H9 (cell line): Measurements from ENCODE around the gene MAN1B1. TPM values are rescaled to one million over a fixed set of nuclear protein-coding genes. Genes with fewer than 3 reads are reported as not detected.
"Not testable (repeated sequence)": the region's sequence is repeated elsewhere in the genome, so short reads cannot be mapped to it uniquely, and the experiment has no call there.

Source experiments
- DNase-seq: peaks from one replicate; pipeline ENCODE4 v3.0.0-alpha.2; 2017
- H2AFZ ChIP-seq: one replicate; pipeline ENCODE4 v1.6.1; 2013; ENCODE audit warnings: mild to moderate bottlenecking, low read length, control low read depth, moderate library complexity
- H2AK5ac ChIP-seq: 2 replicates; pipeline ENCODE4 v1.6.1; 2013; ENCODE audit warnings: low read length, control low read depth, mixed read lengths; ENCODE audit not compliant: insufficient read length
- H2BK120ac ChIP-seq: one replicate; pipeline ENCODE4 v1.6.1; 2013; ENCODE audit warnings: low read depth, mild to moderate bottlenecking, low read length, control low read depth, inconsistent platforms; ENCODE audit not compliant: poor library complexity, severe bottlenecking
- H2BK12ac ChIP-seq: 2 replicates; pipeline ENCODE4 v1.6.1; 2013; ENCODE audit warnings: low read length, control low read depth, mixed read lengths, low read depth; ENCODE audit not compliant: insufficient read length
- H2BK15ac ChIP-seq: 2 replicates; pipeline ENCODE4 v1.6.1; 2013; ENCODE audit warnings: low read depth, low read length, control low read depth
- H2BK20ac ChIP-seq: one replicate; pipeline ENCODE4 v1.6.1; 2013; ENCODE audit warnings: low read depth, mild to moderate bottlenecking, low read length, control low read depth, inconsistent platforms; ENCODE audit not compliant: poor library complexity, severe bottlenecking
- H2BK5ac ChIP-seq: 2 replicates; pipeline ENCODE4 v1.6.1; 2013; ENCODE audit warnings: low read length, control low read depth, mixed read lengths; ENCODE audit not compliant: insufficient read length
- H3K14ac ChIP-seq: 2 replicates; pipeline ENCODE4 v1.6.1; 2013; ENCODE audit warnings: low read length, control low read depth; ENCODE audit not compliant: insufficient read depth
- H3K18ac ChIP-seq: 2 replicates; pipeline ENCODE4 v1.6.1; 2013; ENCODE audit warnings: low read depth, mild to moderate bottlenecking, mixed read lengths, low read length, control low read depth; ENCODE audit not compliant: insufficient read length
- H3K23ac ChIP-seq: 2 replicates; pipeline ENCODE4 v1.6.1; 2013; ENCODE audit warnings: low read length, control low read depth, mixed read lengths, low read depth; ENCODE audit not compliant: insufficient read length
- H3K23me2 ChIP-seq: 2 replicates; pipeline ENCODE4 v1.6.1; 2013; ENCODE audit warnings: low read depth, mild to moderate bottlenecking, mixed read lengths, low read length, control low read depth; ENCODE audit not compliant: insufficient read length, poor library complexity, severe bottlenecking
- H3K27ac ChIP-seq: 2 replicates; pipeline ENCODE4 v1.5.1; 2013; ENCODE audit warnings: low read length, control low read depth, mixed read lengths, low read depth; ENCODE audit not compliant: insufficient read length
- H3K27me3 ChIP-seq: 2 replicates; pipeline ENCODE4 v1.6.1; 2013; ENCODE audit warnings: low read length, control low read depth, inconsistent platforms; ENCODE audit not compliant: insufficient read depth
- H3K4ac ChIP-seq: 2 replicates; pipeline ENCODE4 v1.6.1; 2013; ENCODE audit warnings: low read depth, mild to moderate bottlenecking, control low read depth, inconsistent platforms, low read length, moderate library complexity
- H3K4me1 ChIP-seq: 2 replicates; pipeline ENCODE4 v1.6.1; 2013; ENCODE audit warnings: low read length, control low read depth, inconsistent platforms; ENCODE audit not compliant: insufficient read depth
- H3K4me2 ChIP-seq: 2 replicates; pipeline ENCODE4 v1.6.1; 2013; ENCODE audit warnings: low read length, control low read depth, mixed read lengths; ENCODE audit not compliant: insufficient read length, insufficient read depth
- H3K56ac ChIP-seq: 2 replicates; pipeline ENCODE4 v1.6.1; 2013; ENCODE audit warnings: low read depth, mild to moderate bottlenecking, mixed read lengths, low read length, control low read depth; ENCODE audit not compliant: insufficient read length
- H3K79me1 ChIP-seq: 2 replicates; pipeline ENCODE4 v1.6.1; 2013; ENCODE audit warnings: low read depth, mild to moderate bottlenecking, moderate library complexity, low read length, control low read depth, inconsistent platforms; ENCODE audit not compliant: insufficient read depth, poor library complexity, severe bottlenecking
- H3K79me2 ChIP-seq: 2 replicates; pipeline ENCODE4 v1.6.1; 2013; ENCODE audit warnings: low read length, control low read depth, inconsistent platforms; ENCODE audit not compliant: insufficient read depth
- H3K9ac ChIP-seq: 2 replicates; pipeline ENCODE4 v1.6.1; 2013; ENCODE audit warnings: low read length, control low read depth, mixed read lengths; ENCODE audit not compliant: insufficient read length; ENCODE audit errors: extremely low read depth
- H3K9me3 ChIP-seq: one replicate; pipeline ENCODE4 v1.6.1; 2013; ENCODE audit warnings: low read depth, low read length, inconsistent platforms; ENCODE audit not compliant: control insufficient read depth
- H3T11ph ChIP-seq: one replicate; pipeline ENCODE4 v1.6.1; 2013; ENCODE audit warnings: mild to moderate bottlenecking, low read length, control low read depth, inconsistent platforms
- H4K20me1 ChIP-seq: one replicate; pipeline ENCODE4 v1.6.1; 2013; ENCODE audit not compliant: control insufficient read depth, insufficient read length, insufficient read depth
- H4K5ac ChIP-seq: 2 replicates; pipeline ENCODE4 v1.6.1; 2013; ENCODE audit warnings: low read depth, mild to moderate bottlenecking, mixed read lengths, low read length, control low read depth; ENCODE audit not compliant: insufficient read length
- H4K8ac ChIP-seq: replicated peaks from 2 replicates; pipeline ENCODE4 v1.6.1; 2013; ENCODE audit warnings: low read length, control low read depth, mixed read lengths, low read depth; ENCODE audit not compliant: insufficient read length
- H4K91ac ChIP-seq: 2 replicates; pipeline ENCODE4 v1.6.1; 2013; ENCODE audit warnings: low read depth, mild to moderate bottlenecking, moderate library complexity, mixed read lengths, low read length, control low read depth; ENCODE audit not compliant: insufficient read length
- H3K27ac Mint-ChIP-seq, 3 experiments: 2 replicates in 2 of 3; 3 replicates in 1 of 3; pipeline ENCODE4 v1.8.0; 2020 to 2021; ENCODE audit warnings: mixed read lengths in 3 of 3, mild to moderate bottlenecking in 1 of 3, moderate library complexity in 1 of 3
- H3K27me3 Mint-ChIP-seq: 2 replicates; pipeline ENCODE4 v1.8.0; 2021; ENCODE audit warnings: low read depth, mild to moderate bottlenecking, moderate library complexity, mixed read lengths
- H3K36me3 Mint-ChIP-seq, 3 experiments: 2 replicates in 2 of 3; 3 replicates in 1 of 3; pipeline ENCODE4 v1.8.0; 2020 to 2021; ENCODE audit warnings: low read depth in 3 of 3, mixed read lengths in 3 of 3; ENCODE audit not compliant: insufficient read depth in 1 of 3
- H3K4me1 Mint-ChIP-seq, 2 experiments: 2 replicates each; pipeline ENCODE4 v1.8.0; 2020; ENCODE audit warnings: mixed read lengths in 2 of 2
- H3K4me3 Mint-ChIP-seq, 2 experiments: 2 replicates in 1 of 2; 3 replicates in 1 of 2; pipeline ENCODE4 v1.8.0; 2020 to 2021; ENCODE audit warnings: mild to moderate bottlenecking in 2 of 2, mixed read lengths in 2 of 2, moderate library complexity in 1 of 2
- H3K9me3 Mint-ChIP-seq, 2 experiments: 2 replicates in 1 of 2; 3 replicates in 1 of 2; pipeline ENCODE4 v1.8.0; 2020; ENCODE audit warnings: mild to moderate bottlenecking in 2 of 2, mixed read lengths in 2 of 2, moderate library complexity in 1 of 2
- CTCF ChIP-seq: fragments of 200-600 bp; sonication (generic); conservative IDR thresholded peaks from 3 replicates; pipeline ENCODE4 v1.8.0; 2021; ENCODE audit warnings: antibody characterized with exemption, mild to moderate bottlenecking
- WGBS: extraction: QIAGEN DNeasy Blood & Tissue Kit; methylation state at CpG from one replicate; pipeline ENCODE4 v1.1.7; 2013; ENCODE audit warnings: missing lambda C conversion rate, low lambda C conversion rate, mixed read lengths; ENCODE audit not compliant: insufficient read length; ENCODE audit errors: extremely low coverage; 5-methylcytosine and 5-hydroxymethylcytosine counted together
- total RNA-seq: library from RNA; stranded (reverse); gene quantifications from 2 replicates; pipeline ENCODE4 v1.2.1, GENCODE V29; 2021

Gene MAN1B1
- total RNA-seq, 1 experiment from 2014 or later: 34.9 TPM

DNA sequence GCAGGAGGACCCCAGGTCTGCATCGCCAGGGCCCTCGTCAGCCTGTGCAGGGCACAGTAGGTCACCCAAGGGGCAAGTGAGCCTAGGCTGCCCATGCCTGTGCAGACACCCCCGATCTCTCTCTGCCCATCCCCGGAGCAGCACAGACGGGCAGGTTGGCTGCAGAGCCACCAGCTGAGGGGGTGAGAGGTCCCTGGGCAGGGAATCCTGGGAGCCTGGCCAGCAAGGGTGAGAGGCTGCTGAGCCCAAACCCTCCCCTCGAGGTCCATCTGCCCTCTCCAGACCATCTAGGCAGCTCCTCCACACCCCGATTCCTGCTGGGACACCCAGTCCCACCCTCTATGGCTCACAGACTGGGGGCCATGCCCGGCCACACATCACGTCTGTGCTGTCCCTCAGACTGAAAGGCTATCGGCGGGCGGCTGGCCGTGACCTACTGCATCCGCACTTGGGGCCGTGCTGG is 30.5 kb downstream of the MAN1B1 start:
- Histone ChIP-seq H2BK120ac (no peak overlapping the region), H3K79me2 (no peaks in the 10 kb centered on the region), H3K23me2 (no peaks in the 10 kb centered on the region), H4K91ac (no peak overlapping the region), H2BK15ac (no peak overlapping the region), H3K23ac (no peak overlapping the region), H3K27me3 (peaks cover 4% of the 10 kb centered on the region; the same call in 1 of the 2 replicates), H2BK5ac (no peak overlapping the region), H2BK12ac (no peak overlapping the region), H4K20me1 (no peaks in the 10 kb centered on the region), H3K79me1 (no peaks in the 10 kb centered on the region), H4K5ac (no peak overlapping the region), H3K4me1 (no peaks in the 10 kb centered on the region), H3K4ac (no peak overlapping the region), H2AFZ (no peak overlapping the region), H3K18ac (no peak overlapping the region), H3T11ph (no peak overlapping the region), H3K14ac (no peak overlapping the region), H3K9me3 (no peaks in the 10 kb centered on the region), H3K4me2 (no peak overlapping the region), H3K27ac (no peak overlapping the region), H3K56ac (no peak overlapping the region), H3K9ac (no peak overlapping the region), H2AK5ac (no peak overlapping the region), H2BK20ac (no peak overlapping the region), H4K8ac (no peak overlapping the region)
- no peak for TF ChIP-seq CTCF
- no peak overlapping the region for H3K4me3 Mint-ChIP-seq
- peaks cover 46% of the 10 kb centered on the region for H3K27me3 Mint-ChIP-seq
- H3K4me1 Mint-ChIP-seq: peaks cover 4 to 6% of the 10 kb centered on the region in 2 experiments; a peak in 2 of 4 replicates
- no peaks in the 10 kb centered on the region for H3K36me3 Mint-ChIP-seq
- no CpG with 5 or more reads among the region's 15 CpGs for WGBS
- peaks cover 0 to 3% of the 10 kb centered on the region in 2 experiments; a peak in 2 of 5 replicates for H3K9me3 Mint-ChIP-seq
- H3K27ac Mint-ChIP-seq: no peak overlapping the region
- no peak for DNase-seq

DNA sequence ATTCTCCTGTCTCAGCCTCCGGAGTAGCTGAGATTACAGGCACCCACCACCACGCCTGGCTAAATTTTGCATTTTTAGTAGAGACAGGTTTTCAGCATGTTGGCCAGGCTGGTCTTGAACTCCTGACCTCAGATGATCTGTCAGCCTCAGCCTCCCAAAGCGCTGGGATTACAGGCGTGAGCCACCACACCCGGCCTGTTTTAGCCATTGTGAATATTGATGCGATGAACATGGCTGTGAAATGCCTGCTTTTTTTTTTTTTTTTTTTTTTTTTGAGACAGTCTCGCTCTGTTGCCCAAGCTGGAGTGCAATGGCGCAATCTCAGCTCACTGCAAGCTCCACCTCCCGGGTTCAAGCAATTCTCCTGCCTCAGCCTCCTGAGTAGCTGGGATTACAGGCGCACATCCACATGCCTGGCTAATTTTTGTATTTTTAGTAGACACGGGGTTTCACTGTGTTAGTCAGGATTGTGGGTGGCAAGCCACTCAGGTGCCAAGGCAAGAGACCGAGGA is 31.4 kb downstream of the MAN1B1 start:
- H2AFZ ChIP-seq, H3K23ac ChIP-seq, H3K4me1 ChIP-seq, H4K91ac ChIP-seq, H3K27me3 ChIP-seq, H3K4me1 Mint-ChIP-seq, H4K5ac ChIP-seq, H3K4me2 ChIP-seq, H4K8ac ChIP-seq, H3K27ac ChIP-seq, H3K79me2 ChIP-seq, H3K4me3 Mint-ChIP-seq, H3K9me3 ChIP-seq, H2BK12ac ChIP-seq, H3K56ac ChIP-seq, H3T11ph ChIP-seq, H2BK15ac ChIP-seq, H3K79me1 ChIP-seq, H3K9ac ChIP-seq, H4K20me1 ChIP-seq, H3K4ac ChIP-seq, H3K14ac ChIP-seq, H3K23me2 ChIP-seq, H2AK5ac ChIP-seq, H2BK20ac ChIP-seq, H3K9me3 Mint-ChIP-seq, H2BK5ac ChIP-seq, H3K27ac Mint-ChIP-seq, H3K18ac ChIP-seq, DNase-seq, H3K36me3 Mint-ChIP-seq, H2BK120ac ChIP-seq: not testable (repeated sequence)
- WGBS: no CpG with 5 or more reads among the region's 12 CpGs
- H3K27me3 Mint-ChIP-seq: peaks cover 42% of the 10 kb centered on the region
